Small intestine (tissue), 7 donors: ENCODE data around the gene GPBP1. TPM values are rescaled to one million over a fixed set of nuclear protein-coding genes. Genes with fewer than 3 reads are reported as not detected.

Experiments used
- DNase-seq, 2 donors: peaks; one replicate each; pipeline versions ENCODE4 v3.0.0 to v3.0.0-alpha.2; 2013
- FAIRE-seq: peaks from 2 replicates; lab custom pipeline; 2012; peaks lifted over from hg19 to GRCh38; lab: Jason Lieb, UNC
- H3K27ac ChIP-seq, 3 donors: one replicate each; pipeline ENCODE4 v1.5.1; 2013; ENCODE audit warnings: low read length in 2 of 3, mild to moderate bottlenecking in 2 of 3, control low read depth in 1 of 3, inconsistent platforms in 1 of 3, low read depth in 1 of 3, moderate library complexity in 1 of 3
- H3K27me3 ChIP-seq, 3 donors: one replicate each; pipeline ENCODE4 v1.6.1; 2013; ENCODE audit warnings: low read length in 3 of 3, inconsistent platforms in 1 of 3; ENCODE audit not compliant: control insufficient read depth in 3 of 3, insufficient read depth in 3 of 3
- H3K36me3 ChIP-seq, 3 donors: one replicate each; pipeline ENCODE4 v1.6.1; 2013; ENCODE audit warnings: low read length in 3 of 3, inconsistent platforms in 1 of 3, low read depth in 1 of 3, mild to moderate bottlenecking in 1 of 3, moderate library complexity in 1 of 3; ENCODE audit not compliant: control insufficient read depth in 3 of 3, insufficient read depth in 2 of 3
- H3K4me1 ChIP-seq, 3 donors: one replicate each; pipeline ENCODE4 v1.6.1; 2013; ENCODE audit warnings: low read length in 2 of 3, inconsistent platforms in 1 of 3, low read depth in 1 of 3, mild to moderate bottlenecking in 1 of 3, moderate library complexity in 1 of 3; ENCODE audit not compliant: control insufficient read depth in 3 of 3, insufficient read depth in 2 of 3
- H3K4me3 ChIP-seq, 3 donors: one replicate each; pipeline ENCODE4 v1.5.1; 2013; ENCODE audit warnings: low read length in 3 of 3, control low read depth in 1 of 3, inconsistent platforms in 1 of 3, low read depth in 1 of 3, mild to moderate bottlenecking in 1 of 3, moderate library complexity in 1 of 3
- H3K9me3 ChIP-seq, 2 donors: one replicate each; pipeline ENCODE4 v1.6.1; 2013; ENCODE audit warnings: low read depth in 1 of 2, low read length in 1 of 2; ENCODE audit not compliant: control insufficient read depth in 2 of 2, insufficient read depth in 1 of 2
- whole genome bisulfite sequencing, 3 donors: extraction: QIAGEN DNeasy Blood & Tissue Kit; methylation state at CpG; one replicate each; pipeline ENCODE4 v1.1.7; 2013; 5-methylcytosine and 5-hydroxymethylcytosine counted together
- polyA plus RNA-seq, 4 donors: library from polyadenylated mRNA; stranded (reverse) in 3 of 4; unstranded in 1 of 4; fragments of 200-250 nt in 3 of 4; fragments of 120-200 nt in 1 of 4; gene quantifications; one replicate each; pipeline versions ENCODE4 v1.2.1 to v1.2.3, GENCODE V29; 2013
- donor health status: healthy with polysubstance abuse.
- donor health status: control.
- donor health status: control.
- donor health status: Bipolar disorder and iron deficiency.
- donor health status: healthy.

Gene GPBP1
- polyA plus RNA-seq, 4 donors, result 41.4 to 93.5 (median 45.2) TPM

DNA sequence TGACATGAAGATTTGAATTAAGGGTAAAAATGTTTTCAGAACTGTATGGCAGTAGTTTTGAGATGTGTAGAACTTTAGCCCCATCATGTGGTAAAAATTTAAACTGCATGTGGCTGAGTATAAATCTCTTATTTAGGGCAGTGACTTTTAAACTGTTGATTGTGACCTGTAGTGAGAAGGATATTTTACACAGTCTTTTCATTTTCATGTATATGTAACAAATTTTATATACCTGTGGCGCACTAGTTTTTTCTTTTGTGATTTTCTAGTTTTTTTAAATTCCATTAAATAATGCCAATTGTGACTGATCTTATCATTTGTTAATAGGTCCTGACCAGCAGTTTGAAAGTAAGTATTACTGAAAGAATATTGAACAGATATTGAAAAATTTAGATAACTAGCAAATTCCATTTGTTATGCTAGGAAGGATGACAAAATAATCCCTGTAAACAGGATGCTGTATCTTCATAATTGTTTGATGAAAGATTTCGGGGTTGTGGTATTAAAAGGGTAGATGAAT, 47.2 kb downstream of the GPBP1 start:
- Histone ChIP-seq H3K36me3 (peaks cover 0 to 30% (median 4%) of the 10 kb centered on the region in 3 donors), H3K4me1 (no peaks in the 10 kb centered on the region), H3K4me3 (no peak overlapping the region), H3K27me3 (no peaks in the 10 kb centered on the region), H3K27ac (no peak overlapping the region), H3K9me3 (no peaks in the 10 kb centered on the region)
- DNase-seq (peak; percentile 71 to 77), FAIRE-seq (peak; percentile 91)
- WGBS, 3 donors, result 78 to 91% (median 85%) methylated on average over 2 of the region's 2 CpGs

GRCh38 chr5:57225553-57225952, 51.7 kb downstream of the GPBP1 start:
- no peak overlapping the region for H3K27ac ChIP-seq
- FAIRE-seq (no peak), DNase-seq (no peak)
- no peaks in the 10 kb centered on the region for H3K27me3 ChIP-seq
- H3K36me3 ChIP-seq, result peaks cover 0 to 28% (median 2%) of the 10 kb centered on the region in 3 donors
- no peak overlapping the region for H3K4me3 ChIP-seq
- no peaks in the 10 kb centered on the region for H3K4me1 ChIP-seq
- no peaks in the 10 kb centered on the region for H3K9me3 ChIP-seq
- WGBS, 3 donors, result 75 to 84% (median 78%) methylated on average over 3 of the region's 3 CpGs

DNA sequence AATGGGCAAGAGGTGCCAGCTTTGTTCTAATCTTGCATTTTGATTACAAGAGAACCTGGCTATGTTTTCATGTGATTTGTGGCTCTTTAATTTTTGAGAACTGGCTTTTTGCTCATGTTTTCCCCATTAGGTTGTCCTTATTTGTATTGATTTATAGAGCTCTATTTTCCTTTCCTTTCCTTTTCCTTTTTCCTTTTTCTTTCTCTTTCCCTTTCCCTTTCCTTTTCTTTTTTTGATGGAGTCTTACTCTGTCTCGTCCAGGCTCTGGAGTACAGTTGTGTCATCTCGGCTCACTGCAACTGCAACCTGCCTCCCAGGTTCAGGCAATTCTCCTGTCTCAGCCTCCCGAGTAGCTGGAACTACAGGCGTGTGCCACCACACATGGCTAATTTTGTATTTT, 55.5 kb downstream of the GPBP1 start:
- peaks cover 6 to 31% (median 7%) of the 10 kb centered on the region in 3 donors for H3K36me3 ChIP-seq
- no peaks in the 10 kb centered on the region for H3K4me1 ChIP-seq
- WGBS, 3 donors, result 95 to 96% (median 95%) methylated on average over 4 of the region's 4 CpGs
- FAIRE-seq (no peak), DNase-seq (no peak)
- H3K27me3 ChIP-seq, result no peaks in the 10 kb centered on the region
- H3K4me3 ChIP-seq, result no peak overlapping the region
- no peak overlapping the region for H3K27ac ChIP-seq
- H3K9me3 ChIP-seq, result peaks cover 0 to 4% of the 10 kb centered on the region in 2 donors

DNA sequence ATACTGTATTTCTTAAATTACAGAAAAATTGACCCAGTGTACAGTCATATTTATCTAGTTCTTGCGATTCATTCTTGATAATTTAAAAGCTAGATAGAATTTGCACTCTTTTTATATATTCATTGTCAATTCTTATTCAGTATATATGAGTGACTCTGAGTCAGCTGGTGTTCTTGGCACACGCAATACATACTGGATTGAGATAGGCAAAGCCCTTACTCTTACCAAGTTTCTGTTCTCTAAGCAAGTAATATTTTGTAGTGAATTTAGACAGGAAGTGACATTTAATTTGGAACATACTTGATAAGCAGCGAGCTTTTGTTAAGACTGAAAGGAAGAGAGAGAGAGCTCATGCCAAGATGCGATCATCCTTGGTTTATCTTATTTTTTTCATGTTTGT, 57.7 kb downstream of the GPBP1 start:
- Histone ChIP-seq H3K4me1 (no peaks in the 10 kb centered on the region), H3K9me3 (peaks cover 0 to 4% of the 10 kb centered on the region in 2 donors), H3K27ac (no peak overlapping the region), H3K36me3 (peaks cover 5 to 34% (median 6%) of the 10 kb centered on the region in 3 donors), H3K27me3 (no peaks in the 10 kb centered on the region), H3K4me3 (no peak overlapping the region)
- FAIRE-seq, result no peak
- WGBS, 3 donors, result 81 to 93% (median 91%) methylated on average over 4 of the region's 4 CpGs
- no peak for DNase-seq

DNA sequence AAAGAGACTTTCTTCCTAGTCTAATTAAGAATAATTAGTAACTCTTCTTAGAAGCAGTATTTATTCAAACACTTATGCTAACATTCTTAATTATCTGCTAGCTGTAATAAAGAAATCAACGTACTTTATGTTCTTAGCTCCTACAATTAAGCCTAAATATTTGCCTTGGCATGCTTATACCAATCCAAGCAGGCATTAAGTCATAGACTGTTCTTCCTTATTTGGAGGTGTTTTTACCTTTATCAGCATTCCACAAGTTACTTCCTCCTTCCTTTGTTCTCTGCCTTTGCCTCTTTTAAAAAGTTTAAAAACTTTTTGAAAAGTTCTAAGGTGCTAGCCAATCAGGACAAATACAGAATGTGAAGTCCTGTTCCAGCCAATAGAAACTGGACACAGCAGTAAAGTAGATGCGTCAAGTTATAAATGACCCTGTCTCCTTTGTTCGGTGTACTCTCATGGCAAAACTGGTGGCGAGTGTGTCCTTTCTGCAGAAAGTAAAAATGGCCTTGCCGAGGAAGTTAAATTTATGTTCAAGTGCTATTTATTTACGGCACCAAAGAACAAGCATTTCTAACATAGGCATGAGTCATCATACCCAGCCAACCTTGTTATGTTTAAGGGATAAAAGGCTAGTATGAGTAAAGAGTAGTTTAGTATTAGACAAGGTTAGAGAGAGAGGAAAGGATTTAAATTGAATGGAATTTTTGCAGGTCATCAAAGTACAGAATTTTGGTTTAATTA, 58.6 kb downstream of the GPBP1 start:
- Histone ChIP-seq H3K9me3 (peaks cover 0 to 4% of the 10 kb centered on the region in 2 donors), H3K36me3 (peaks cover 5 to 31% (median 6%) of the 10 kb centered on the region in 3 donors), H3K4me3 (no peak overlapping the region), H3K4me1 (no peaks in the 10 kb centered on the region), H3K27me3 (no peaks in the 10 kb centered on the region), H3K27ac (no peak overlapping the region)
- DNase-seq (no peak), FAIRE-seq (no peak)
- WGBS, 3 donors, result 83 to 89% (median 88%) methylated on average over 6 of the region's 6 CpGs

DNA sequence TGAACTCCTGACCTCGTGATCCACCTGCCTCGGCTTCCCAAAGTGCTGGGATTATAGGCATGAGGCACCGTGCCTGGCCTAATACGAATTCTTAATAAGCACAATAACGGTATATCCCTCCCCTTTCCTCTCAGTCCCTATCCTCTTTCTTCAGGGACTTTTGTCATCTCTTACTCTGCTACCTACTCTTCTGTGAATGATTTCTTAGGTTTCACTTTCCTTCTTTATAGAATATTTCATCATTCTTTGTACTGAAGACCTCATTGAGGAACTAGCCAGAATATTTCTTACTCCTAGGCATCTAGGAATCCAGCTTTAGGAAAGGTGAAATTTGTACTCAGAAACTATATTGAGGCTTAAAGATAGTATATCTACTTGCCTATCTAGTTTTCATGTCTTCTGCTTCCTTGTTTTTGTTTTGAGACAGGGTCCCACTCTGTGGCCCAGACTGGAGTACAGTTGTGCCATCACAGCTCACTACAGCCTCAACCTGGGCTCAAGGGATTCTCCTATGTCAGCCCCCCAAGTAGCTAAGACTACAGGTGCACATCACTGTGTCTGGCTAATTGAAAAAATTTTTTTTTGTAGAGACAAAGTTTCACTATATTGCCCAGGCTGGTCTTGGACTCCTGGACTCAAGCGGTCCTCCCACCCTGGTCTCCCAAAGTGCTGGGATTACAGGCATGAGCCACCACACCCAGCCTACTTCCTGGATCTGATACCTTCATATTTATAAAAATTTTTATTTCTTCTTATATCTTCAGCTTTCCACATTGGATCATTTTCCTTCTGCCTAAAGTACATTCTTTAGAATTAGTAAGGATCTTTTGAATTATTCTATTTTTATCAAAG, 69.7 kb downstream of the GPBP1 start:
- 88 to 92% (median 92%) methylated on average over 6 of the region's 6 CpGs for WGBS, 3 donors
- DNase-seq (peak in 1 of 2 donors; percentile 7), FAIRE-seq (no peak)

DNA sequence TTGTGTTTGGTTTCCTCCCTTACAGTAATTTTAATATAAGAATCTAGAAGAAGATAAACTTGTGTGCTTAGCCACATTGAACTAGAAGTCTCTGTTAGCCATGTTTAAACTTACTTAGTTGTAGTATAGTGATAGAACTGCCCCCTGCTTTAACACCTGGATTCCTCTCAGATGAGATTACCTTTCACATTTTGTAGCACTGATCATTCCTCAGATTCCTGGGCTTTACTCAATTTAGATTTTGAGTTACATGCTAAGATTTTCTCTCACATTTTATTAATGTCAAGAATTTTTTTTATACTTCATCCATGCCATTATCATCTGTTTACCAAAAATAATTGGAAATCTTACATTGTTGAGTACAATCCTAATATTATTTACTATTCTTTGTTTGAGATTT, 70.5 kb downstream of the GPBP1 start:
- Histone ChIP-seq H3K27me3 (no peaks in the 10 kb centered on the region), H3K27ac (no peak overlapping the region), H3K4me3 (no peak overlapping the region), H3K9me3 (no peaks in the 10 kb centered on the region), H3K4me1 (peaks cover 0 to 2% (median 0%) of the 10 kb centered on the region in 3 donors), H3K36me3 (peaks cover 5 to 31% (median 8%) of the 10 kb centered on the region in 3 donors)
- no peak for DNase-seq
- FAIRE-seq, result no peak

More for the DNA sequence above, 69.7 kb downstream of the GPBP1 start:
- no peaks in the 10 kb centered on the region for H3K27me3 ChIP-seq
- peak overlapping the region in 1 of 3 donors; percentile 58 for H3K27ac ChIP-seq
- peaks cover 0 to 2% (median 0%) of the 10 kb centered on the region in 3 donors for H3K4me1 ChIP-seq
- H3K36me3 ChIP-seq, result peaks cover 5 to 30% (median 8%) of the 10 kb centered on the region in 3 donors
- H3K9me3 ChIP-seq, result no peaks in the 10 kb centered on the region
- H3K4me3 ChIP-seq, result no peak overlapping the region

DNA sequence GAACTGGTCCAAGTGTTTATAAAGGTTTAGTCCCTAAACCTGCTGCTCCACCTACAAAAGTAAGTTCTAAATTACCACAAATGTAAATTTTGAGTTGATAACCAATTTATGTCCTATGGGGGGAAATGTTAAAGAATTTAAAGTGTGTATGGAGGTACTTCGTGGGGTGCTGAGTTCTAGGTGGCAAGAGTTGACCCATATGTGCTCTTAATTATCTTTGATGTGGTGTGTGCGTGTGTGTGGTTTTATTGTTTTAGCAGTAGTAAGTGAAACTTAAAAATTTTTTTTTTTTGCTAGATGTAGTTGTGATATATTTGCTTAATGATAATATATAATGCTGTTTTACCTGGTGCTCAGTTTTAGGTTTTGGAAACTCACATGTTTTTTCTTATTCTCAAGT, 72.6 kb downstream of the GPBP1 start:
- no peaks in the 10 kb centered on the region for H3K27me3 ChIP-seq
- no peak overlapping the region for H3K27ac ChIP-seq
- 75 to 92% (median 82%) methylated on average over 2 of the region's 2 CpGs for WGBS, 3 donors
- no peak for FAIRE-seq
- peaks cover 9 to 32% (median 10%) of the 10 kb centered on the region in 3 donors for H3K36me3 ChIP-seq
- peaks cover 0 to under 1% (median 0%) of the 10 kb centered on the region in 3 donors for H3K4me1 ChIP-seq
- no peaks in the 10 kb centered on the region for H3K9me3 ChIP-seq
- DNase-seq, result no peak
- H3K4me3 ChIP-seq, result no peak overlapping the region
